ENCODE data around the gene TSPYL4.
A peak's percentile ranks its signal among the peaks of the same experiment; 100 is the strongest.

The TSPYL4 gene

DNA sequence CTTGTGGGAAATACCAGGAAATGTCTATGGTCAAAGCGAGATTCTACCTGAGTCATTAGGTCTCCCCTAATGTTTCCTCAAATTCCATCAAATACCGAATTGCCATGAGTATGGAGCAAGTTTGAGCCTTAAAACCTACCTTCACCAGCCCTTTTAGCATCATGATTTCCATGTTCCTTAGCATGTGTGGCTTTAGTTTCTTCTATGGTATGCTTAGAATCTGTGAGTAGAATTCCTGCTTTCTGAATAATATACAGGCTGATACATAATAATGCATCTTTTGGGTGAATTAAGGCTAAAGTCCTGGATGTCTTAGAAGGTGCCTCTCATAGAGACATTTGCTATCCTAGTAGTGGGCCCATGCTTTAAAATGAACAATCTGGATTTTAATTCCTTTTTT is 32.0 kb downstream of the TSPYL4 start:
- no peak for DNase-seq

DNA sequence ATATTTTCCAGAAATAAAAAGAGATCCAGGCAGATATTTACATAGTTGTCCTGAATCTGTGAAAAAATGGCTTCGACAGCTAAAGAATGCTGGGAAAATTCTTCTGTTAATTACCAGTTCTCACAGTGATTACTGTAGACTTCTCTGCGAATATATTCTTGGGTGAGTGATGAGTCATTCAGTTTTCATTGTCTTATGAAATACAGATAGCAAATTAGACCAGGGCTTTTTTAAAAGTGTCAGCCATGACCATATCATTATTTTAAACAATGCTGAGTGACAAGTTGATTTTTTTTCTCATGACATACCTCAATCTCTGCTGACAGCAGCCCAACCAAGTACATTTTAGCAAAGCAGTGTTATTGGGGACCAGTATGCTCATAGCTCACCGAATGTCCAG is 32.8 kb downstream of the TSPYL4 start:
- DNase-seq = no peak

DNA sequence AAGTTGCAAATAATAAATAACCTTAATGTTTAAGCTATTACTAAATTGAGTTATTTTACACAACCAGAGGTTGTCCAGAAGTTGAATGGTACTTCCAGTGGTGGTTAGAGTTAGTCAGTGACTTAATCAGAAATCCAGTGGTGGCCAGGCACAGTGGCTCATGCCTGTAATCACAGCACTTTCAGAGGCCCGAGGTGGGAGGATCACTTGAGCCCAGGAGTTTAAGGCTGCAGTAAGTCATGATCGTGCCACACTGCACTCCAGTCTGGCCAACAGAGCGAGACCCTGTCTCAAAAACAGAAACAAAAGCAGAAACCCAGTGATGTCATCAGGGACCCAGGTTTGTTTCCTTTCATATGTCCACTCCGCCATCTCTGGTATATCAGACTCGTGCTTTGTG is 35.0 kb downstream of the TSPYL4 start:
- no peak for DNase-seq

DNA sequence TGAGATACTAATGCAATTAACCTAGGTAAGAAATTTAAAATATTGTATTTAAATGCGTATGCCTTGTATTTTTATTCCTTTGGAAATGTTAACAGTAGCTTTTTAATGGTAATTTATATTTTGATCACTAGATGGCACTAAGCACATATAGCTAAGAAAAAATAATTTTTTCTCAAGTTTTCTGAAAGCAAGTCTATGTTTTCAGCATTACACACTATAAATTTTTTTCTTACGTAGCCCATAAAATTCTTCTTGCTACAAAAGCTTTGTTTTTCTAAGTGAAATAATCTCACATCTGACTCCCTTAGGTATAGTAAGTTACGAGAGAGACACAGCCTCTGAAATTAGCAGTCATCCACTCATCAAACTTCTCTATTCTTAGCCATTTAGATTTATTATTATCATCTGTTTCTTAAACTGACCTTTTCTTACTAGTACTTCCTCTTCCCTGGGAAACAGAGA is 35.7 kb downstream of the TSPYL4 start:
- DNase-seq = peak in 1 of 2 experiments; percentile 32

DNA sequence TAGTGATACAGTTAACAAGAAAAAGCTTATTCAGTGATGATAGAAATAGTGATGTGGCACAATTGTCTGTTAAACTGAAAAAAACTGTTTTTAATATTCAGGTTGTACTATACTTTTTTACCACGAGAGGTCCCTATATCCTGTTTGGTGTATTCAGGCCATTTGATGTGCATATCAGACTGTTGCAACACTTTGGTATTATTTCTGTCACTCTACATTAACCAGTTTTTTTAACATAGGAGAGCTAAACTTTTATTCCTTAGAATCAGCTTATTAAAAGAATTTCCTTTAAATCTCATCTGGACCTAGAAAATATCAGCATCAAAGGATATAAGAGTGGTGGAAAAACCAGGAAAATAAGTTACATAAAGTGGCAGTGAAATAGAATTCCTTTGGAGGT is 36.8 kb downstream of the TSPYL4 start:
- peak in 1 of 2 experiments; percentile 53 for DNase-seq

DNA sequence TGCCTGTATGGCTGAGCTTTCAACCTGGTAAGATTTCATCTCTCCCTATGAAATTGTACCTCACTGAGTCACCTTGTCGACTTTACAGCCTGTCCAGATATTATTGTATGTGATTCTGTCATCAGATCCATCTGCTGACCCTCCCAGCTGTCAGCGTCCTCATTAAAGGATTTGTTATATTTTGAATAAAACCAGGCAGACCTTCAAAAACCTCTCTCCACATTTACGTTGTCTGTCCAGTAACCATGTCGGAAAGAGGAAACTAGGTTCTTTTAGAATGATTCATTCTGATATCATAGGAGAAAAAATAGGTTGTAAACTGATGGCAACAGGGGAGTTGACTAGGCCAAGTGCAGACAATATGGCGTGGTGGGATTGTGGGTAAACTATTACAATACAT is 38.5 kb downstream of the TSPYL4 start:
- no peak for DNase-seq

DNA sequence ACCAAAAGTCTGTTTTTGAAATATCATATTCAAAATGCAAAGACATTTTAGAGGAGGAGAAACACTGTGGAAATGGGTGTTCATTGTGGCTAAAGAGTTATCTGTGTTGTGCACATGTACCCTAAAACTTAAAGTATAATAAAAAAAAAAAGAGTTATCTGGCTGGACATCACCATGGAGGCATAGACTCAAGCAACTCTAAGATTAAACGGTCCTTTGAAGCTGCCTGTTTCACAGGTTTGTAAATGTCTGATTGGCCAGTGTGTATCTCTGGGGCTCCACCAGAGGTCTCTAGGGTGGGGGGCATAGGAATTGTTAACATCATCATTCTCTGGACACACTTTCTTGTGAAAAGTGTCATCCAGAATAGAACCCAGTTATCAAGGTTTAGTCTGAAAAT is 39.2 kb downstream of the TSPYL4 start:
- DNase-seq = no peak

DNA sequence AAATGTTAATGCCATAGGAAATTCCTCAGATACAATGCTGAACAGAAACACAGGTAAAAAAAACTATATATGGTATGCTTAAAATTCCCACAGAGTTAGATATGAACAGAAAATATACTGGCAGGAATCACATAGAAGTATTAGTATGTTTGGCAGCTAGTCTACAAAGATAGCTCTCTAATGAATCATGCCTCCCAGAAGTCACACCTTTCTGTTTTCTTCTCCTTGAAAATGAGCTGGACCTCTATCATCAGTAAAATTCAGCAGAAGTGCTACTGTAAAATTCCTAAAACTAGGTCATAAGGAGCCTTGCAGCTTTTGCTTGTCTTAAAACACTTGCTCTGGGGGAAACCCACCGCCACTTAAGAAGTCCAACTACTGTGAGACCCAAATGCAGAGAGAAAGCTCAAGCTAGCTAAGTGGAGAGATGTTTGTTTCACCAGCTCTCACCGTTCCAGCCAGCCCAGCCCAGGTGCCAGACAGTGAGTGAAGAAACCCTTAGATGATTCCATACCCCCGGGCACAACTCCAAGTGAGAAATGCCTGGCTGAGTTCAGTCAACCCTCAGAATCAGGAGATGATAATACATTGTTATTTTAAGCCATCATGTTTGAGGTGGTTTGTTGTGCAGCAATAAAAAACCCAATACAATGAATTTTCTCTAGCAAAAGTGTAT is 43.0 kb downstream of the TSPYL4 start:
- DNase-seq = peak in 1 of 2 experiments; percentile 7

DNA sequence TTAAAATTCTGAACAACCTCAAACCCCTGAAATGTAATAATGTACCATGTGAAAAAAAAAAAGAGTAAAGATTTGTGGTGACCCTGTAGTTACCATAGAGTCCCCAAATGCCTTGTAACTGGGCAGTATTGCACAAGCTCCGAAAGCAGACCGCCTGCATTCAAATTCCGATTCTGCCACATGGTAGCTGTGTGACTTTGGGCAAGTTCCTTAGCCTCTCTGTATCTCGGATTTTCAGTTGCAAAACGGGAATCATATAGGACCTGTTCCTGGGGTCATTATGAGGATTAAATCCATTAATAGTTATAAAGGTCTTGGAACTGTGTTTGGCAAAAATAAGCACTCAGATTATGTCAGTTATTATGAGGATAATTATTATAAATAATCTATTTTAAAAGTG is 43.6 kb downstream of the TSPYL4 start:
- DNase-seq = no peak

DNA sequence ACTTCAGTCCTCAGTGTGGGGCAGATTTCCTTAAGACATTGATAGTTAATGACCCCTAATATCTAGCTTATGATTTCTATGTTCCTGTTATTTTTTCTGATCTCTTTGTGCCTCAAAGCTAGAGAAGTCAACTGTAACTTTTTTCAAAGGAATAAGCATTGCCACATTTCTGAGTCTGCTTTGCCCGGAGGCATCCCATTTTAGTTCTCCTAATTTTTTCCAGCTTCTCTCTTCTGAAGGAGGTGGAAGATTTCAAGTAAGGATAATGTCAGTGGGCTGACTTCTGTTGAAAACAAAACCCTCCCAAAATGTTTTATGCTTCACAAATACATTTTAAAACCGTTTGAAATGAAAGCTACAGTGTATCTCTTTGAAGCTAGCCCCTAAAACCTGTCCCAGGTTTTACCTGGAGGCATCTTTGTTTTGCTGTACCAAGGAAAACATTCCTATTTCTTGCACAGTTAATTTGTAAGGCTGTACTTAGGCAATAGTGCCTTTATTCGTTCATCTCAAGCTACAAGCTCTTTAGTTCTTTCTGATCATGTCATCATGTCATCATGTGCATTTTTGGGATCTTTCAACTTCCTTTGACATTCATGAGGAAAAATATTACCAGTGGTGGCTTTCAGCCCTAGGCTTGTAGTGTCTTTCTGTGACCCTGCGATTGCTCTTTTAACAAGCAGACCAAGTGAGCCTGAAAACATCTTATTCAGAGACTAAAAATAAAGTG is 45.7 kb downstream of the TSPYL4 start:
- DNase-seq = no peak

DNA sequence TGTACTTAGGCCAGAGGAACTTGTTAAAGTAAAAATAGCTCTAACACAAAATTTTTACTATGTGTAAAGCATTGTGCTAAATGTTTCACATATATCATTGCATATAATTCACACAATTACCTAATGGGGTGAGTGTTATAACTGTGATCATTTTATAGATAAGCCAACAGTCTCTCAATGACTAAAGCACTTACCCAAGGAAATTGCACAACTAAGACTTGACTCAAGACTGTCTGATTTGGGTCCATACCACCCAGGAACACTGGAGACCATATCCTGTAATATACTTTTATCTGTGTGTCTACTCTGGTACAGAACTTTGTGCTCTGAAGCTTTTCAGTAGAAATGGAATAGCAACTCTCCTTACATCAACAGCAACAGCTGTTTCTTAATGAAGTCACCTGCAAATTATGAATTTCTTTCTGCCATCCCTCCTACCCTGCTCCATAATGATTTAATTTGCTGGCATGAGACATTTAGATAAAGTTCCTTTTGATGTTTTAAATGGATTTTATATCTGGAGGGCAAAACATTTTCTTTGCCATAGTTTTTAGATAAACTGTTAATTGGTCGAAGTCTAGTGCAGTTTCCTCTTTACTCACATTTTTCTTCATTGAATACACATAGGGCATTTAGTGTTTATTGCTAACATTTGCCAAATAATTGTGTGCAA is 47.5 kb downstream of the TSPYL4 start:
- DNase-seq = no peak

DNA sequence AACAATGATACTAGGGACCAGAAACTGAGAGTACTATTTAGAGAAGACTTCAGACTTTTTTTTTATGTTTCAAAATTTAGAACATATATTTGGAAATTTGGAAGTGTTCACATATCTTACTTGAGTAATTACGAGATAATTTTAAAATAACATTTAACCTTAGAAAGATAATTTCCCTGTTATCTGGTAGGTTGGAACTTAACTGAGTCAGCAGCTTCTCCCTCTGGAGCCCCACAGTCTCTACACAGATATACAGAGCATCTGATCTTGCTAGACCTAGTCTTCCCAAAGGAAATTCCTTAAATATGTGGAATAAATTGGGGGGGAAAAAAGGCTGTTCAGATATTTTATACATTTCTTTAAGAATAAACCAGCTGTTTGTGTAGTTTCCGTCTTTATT is 48.6 kb downstream of the TSPYL4 start:
- DNase-seq = no peak

DNA sequence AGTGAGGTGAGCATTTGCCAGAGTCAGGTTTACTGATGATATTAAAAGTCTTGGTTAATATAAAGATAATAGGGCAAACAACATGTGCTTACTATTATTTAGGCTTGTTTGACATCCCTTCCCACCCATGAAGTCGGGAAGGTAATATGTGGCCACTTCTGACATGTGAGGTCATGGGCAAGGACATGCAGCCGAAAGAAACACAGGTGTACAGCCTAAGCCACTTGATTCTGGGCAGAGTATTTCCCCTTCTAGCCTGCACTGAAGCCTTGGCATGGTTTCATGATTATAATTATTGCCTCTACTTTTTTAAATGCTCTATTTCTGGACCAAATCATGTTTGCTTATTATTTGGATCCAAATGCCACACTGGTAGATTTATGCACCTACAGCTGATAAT is 52.3 kb downstream of the TSPYL4 start:
- DNase-seq = no peak

DNA sequence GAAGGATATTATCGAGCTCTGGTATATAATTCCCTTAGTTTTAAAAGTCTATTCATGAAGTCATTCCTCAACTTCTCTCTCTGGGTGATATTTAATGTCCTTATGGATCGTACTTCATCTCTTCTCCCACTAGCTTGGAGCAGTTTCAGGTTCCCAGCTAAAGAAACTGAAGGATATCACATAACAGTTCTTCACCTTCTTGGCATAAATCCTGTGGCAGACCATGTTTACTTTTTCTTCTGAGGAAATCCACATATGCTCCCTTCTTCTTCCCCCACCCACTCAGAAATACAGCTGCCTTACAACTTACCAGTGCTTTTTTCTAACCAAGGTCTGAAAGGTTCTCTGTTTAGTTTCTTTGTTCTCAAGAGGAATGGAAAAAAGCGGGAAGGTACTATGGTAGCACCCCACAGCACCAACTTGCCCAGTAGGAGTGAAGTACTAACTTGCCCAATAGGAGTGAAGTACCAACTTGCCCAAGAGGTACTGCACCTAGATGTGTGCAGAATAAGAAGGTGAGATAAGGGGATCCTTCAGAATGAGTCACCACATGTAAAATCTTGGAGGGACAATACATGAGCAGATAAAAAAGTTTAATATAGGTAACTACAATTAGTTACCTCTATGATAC is 53.1 kb downstream of the TSPYL4 start:
- DNase-seq = no peak
